Subcutaneous preadipocyte (primary cell): Measurements from ENCODE around the gene ARGFX. TPM values are rescaled to one million over a fixed set of nuclear protein-coding genes. Genes with fewer than 3 reads are reported as not detected.

Source experiments
- total RNA-seq: library from RNA; depleted of rRNA; stranded (reverse); fragments of >200 nt; gene quantifications from 2 replicates; pipeline ENCODE4 v1.2.3, GENCODE V29; 2012

ARGFX gene
- not detected in 2 replicates for total RNA-seq

GRCh38 chr3:121567649-121568048 lies at the start of gene ARGFX:
Gene ARGFX (plus strand): TSS chr3:121567949. CDS start chr3:121570714, 2,765 bp downstream.

GRCh38 chr3:121545574-121546455 lies 21.9 kb upstream of the ARGFX start, which contains the start of gene POLQ:
Gene POLQ (minus strand): TSS chr3:121545988. CDS start chr3:121545877, 111 bp downstream.

GRCh38 chr3:121592856-121593702 lies 25.3 kb downstream of the ARGFX start, which contains the start of gene FBXO40:
Gene FBXO40 (plus strand): TSS chr3:121593379. CDS start chr3:121620576, 27,197 bp downstream.

Other genes starting within 250 kb of the ARGFX start
- 4.4 and 12.7 TPM in 2 replicates for gene POLQ, start 22.0 kb upstream of the ARGFX start, total RNA-seq
- gene FBXO40, start 25.4 kb downstream of the ARGFX start, total RNA-seq, result not detected in 2 replicates
- gene HCLS1, start 93.0 kb downstream of the ARGFX start, total RNA-seq, result 1.8 and 2.9 TPM in 2 replicates
- gene GOLGB1, start 181.8 kb downstream of the ARGFX start, total RNA-seq, result 29.9 and 38.9 TPM in 2 replicates